IPS DF 4.7 (cell line): ENCODE data around the gene ZACN.

Experiments used
- DNase-seq: peaks from one replicate; pipeline ENCODE4 v3.0.0-alpha.2; 2013; ENCODE audit warnings: low spot score; ENCODE audit errors: extremely low read depth

ZACN gene

DNA sequence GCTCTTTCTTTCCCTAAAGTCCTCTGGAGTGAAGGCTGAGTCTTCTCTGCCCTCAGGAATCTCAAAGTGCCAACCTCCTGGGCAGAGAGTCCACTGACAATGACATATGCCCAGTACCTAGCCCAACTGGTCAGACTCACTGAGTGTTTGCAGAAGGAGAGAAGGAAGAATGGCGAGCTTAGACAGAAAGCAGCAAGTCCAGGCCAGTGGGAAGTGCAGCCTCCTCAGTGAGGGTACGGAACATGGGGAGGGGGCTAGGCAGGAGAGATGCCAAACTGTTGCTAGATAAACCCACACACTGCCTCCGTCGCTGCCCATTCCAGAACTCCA, 23.9 kb downstream of the ZACN start:
- DNase-seq: no peak

DNA sequence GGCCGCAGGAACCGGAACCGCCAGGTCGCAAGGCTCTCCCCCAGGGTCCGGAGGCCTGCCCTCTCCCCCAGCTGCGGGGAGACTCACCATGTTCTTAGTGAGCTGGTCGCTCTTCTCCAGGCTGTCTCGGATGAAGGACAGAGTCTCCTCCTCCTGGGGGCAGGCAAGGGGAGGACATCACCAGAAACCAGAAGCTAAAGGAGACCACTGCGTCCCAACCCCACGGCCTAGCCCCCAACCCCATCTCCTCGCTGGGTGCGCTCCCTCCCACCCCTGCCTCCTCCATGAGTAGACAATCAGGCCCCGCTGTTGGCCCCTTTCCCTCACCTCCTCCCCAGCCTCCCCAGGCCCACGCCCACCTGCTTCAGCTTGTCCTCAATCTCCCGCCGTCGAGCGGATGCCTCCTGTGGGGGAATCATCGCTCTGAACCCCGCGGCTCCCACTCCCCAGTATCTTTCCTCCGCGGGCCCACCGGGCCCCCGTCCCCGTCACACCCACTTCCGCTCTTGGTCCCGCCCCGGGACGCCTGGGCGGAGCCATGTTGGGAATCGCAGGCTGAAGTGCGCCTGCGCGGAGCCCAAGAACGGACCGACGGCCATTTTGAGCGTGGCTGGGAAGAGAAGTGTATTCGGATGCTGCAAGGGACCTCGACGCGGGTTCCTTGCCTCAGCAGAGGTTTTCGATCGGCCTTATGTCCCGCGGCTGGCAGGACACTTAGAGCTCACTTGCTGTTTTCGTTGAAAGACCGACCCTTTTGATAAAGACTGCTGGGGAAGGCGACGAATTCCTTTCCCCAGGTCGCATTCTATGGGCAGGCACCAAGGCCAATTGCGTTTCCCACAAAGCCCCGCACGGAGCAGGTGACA, 24.5 kb downstream of the ZACN start, which contains the start of gene EXOC7:
Gene EXOC7 (minus strand): TSS at position 514 of the 866 bp plus-strand sequence. CDS start 95 bp downstream, at position 419.
- DNase-seq: no peak

- DNase-seq: no peak
These were observed 25.3 kb downstream of the ZACN start for GRCh38 chr17:76104140-76104895.

GRCh38 chr17:76104896-76105231, 25.9 kb downstream of the ZACN start:
- DNase-seq: no peak

DNA sequence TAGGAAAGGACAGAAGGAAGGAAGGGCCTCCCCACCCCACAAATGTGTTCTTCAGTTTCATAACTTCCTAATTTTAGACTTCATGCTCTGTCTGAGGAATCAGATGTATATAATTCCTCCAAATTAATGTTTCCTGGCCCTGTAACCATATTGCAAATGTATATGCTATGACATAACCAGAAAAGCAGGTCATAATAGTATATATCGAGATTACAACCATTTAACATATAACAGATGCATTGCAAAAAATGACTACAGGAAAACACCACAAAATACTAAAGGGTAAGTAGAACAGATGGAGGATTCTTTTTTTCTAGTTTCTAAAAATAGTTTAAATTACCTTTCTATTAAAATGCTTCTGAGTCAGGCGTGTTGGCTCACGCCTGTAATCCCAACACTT, 27.7 kb downstream of the ZACN start:
- no peak for DNase-seq

GRCh38 chr17:76107509-76107908, 28.5 kb downstream of the ZACN start:
- DNase-seq: no peak

GRCh38 chr17:76111956-76112355, 33.0 kb downstream of the ZACN start:
- no peak for DNase-seq

- no peak for DNase-seq
These were observed 36.3 kb downstream of the ZACN start for GRCh38 chr17:76115138-76115754.

DNA sequence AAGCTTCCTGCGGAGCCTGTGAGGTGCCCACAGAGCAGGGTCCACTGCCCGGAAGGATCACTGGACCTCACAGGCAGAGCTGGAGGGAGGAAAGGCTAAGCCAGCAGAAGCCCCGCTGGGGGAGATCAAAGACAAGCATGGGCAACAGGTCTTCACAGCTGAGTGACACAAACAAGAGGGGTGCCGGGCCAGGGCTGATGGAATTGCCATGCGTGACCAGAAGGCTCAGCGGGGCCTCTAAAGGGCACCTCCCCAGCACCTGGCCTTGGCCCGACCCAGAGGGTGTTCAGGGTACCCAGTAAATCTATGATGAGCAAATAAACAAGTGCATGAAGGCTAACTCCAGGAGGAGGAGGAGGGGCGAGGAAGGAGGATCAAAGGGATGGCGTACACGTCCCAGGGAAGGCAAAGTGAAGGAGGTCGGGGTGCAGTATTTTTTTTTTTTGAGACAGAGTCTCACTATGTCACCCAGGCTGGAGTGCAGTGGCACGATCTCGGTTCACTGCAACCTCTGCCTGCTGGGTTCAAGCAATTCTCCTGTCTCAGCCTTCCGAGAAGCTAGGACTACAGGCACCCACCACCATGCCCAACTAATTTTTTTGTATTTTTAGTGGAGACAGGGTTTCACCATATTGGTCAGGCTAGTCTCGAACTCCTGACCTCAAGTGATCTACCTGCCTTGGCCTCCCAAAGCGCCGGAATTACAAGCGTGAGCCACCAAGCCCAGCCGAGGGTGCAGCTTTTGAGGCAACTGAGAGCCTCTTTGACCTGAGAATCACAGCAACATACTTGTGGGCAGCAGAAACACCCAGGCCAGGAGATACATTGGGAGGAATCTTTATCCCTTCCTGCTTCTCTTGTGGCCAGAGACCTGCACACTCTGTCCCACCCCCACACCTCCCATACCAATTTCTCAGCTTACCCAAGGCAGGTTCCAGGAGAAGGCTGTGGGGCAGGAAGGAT, 40.7 kb downstream of the ZACN start:
- no peak for DNase-seq

DNA sequence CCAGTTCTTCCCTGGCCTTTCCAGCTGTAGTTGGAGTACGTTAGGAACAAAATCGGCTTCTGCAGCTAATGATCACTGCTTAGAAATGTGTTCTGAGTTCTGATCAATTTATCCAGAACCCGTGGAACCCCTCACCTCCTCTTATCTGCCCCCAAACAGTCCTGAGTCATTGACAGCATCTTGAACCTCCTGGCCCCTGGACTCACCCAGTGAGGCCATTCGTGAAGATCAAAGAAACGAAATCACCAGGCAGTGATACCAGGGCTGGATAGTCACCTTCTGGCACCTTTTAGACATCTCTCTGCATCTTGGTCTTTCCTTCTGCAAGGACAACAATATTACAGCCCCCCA, 41.7 kb downstream of the ZACN start:
- no peak for DNase-seq

DNA sequence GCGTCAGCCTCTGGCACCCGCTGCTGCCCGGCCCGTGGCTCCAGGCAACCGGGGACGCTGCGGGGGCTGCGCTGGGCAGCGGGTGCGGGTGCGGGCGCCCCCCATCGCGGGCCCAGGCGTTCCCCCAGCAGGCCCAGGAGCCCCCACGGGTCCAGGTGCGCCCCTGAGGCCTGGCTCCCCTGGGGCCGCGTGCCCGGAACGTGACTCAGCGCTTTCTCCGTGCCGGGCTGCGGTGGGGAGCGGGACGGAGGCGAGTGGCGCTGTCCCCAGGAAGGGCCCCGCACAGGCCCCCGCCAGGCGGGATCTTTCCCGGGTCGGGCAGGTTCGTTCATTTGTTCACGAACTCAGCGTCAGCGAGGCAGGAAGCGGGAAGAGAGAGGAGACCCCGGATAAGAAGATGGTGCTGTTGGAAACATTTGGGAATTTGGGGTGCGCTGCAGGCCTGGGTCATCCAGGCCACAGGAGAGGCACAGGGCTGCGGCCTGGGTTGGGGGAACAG, 43.0 kb downstream of the ZACN start:
- no peak for DNase-seq

DNA sequence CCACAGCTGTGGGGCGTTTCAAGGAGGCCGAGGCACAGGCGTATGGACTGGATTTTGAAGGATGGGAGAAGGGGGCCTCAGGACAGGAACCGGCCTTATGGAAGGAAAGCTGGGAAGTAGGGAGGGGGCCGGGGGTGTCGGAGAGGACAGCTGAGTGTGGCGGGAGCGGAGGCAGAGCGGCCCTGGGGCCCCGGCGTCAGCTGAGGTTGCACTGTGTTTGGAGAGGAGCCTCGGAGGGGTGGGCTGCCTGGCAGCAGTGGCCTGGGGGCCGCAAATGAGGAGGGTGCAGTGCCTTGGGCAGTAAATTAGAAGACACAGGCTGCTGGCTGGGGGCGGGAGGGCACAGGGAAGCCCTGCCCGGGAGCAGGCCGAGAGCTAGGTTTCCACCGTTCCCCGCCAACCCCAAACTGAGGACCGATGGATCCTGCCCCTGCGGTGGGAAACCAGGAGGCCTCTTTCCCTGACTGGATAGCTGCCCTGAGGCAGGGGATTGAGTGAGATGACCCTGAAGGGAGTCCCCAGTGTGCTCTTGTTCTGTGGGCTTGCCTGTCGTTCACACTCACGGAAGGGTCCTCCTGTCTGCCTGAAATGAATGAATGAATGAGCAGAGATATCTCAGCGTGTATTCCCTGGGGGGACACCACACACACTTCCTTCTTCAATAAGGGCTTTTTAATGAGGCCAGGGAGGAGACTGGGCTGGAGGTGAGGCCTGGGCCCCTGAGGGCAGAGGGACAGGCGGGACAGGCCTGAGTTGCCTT, 43.6 kb downstream of the ZACN start:
- DNase-seq: no peak

DNA sequence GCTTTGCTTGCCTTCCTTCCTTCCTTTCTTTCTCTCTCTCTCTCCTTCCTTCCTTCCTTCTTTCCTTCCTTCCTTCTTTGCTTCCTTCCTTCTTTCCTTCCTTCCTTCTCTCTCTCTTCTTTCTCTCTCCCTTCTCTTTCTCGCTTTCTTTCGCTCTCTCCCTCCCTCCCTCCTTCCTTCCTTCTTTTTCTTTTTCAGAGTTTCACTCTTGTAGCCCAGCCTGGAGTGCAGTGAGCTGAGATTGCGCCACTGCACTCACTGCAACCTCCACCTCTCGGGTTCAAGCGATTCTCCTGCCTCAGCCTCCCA, 44.2 kb downstream of the ZACN start:
- DNase-seq: no peak

DNA sequence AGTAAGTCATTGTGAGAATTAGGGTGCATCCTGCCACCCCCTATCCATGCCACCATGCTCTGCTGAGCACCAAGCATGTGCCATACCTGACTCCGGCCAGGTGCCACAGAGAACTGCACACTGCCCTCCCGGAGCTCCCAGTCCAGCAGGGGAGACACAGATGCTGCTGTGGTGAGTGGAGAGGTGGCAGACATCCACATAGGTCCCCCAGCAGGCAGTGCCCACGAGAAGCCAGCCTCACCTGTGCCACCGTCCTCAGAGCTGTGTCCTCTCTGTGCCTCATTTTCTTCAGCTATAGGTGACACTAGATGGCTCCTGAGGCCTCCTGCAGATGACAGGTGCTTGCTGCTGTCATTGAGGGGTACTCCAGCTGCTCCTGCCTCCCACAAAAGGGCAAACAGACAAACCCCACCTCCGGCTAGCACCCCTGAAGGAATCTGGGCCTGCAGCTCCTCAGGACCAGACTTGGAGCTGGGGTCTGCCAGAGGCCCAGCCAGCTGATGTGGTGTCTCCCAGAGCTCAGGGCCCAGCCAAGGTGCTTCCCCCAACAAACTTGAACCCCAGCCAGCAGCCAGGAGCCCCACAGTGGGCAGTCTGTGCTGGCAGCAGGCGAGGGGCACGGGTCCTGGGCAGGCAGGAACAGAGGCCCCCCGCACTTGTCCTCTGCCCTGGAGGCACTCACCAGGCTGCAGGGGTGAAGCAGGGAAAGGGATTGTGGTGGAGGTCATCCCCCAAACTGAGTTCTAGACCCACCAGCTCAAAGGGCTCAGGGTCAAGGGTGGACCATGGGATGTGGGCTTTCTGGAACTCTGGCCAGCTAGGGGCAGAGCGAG, 45.0 kb downstream of the ZACN start:
- DNase-seq: no peak

DNA sequence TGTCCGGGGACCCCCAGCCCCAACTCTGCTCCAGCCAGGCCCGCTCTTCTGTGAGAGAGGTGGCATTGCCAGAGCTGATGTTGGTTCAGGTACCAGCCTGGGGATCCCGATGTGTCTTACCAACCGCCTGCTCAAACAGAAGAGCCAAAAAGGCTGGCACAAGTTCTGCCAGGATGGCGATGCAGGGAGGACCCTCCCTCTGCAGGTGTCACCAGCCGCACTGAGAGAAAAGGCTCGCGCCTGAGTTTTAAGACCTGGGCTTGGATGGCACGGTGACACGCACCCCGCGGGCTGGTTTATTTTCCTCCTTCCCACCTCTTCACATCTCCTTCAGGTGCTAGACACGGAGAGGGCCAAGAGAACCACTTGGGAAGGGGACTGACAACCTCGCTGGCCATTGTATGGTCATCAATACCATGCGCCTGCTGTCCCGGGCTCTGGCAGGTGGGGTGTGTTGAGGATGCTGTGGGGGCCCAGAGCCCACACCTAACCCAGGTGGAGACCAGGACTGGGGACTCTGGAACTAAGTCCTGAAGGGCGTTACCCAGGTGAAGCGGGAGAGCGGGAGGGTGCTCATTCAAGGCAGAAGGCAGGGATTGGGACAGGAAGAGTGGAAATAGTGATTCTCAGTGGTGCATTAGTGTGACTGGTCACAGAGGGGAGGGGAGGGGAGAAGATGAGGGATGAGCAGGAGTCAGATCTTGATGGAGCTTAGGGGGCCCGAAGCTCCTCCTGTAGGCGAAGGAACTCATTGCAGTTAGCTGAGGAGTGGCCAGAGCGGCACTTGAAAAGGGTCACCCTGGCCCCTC, 45.8 kb downstream of the ZACN start:
- no peak for DNase-seq

DNA sequence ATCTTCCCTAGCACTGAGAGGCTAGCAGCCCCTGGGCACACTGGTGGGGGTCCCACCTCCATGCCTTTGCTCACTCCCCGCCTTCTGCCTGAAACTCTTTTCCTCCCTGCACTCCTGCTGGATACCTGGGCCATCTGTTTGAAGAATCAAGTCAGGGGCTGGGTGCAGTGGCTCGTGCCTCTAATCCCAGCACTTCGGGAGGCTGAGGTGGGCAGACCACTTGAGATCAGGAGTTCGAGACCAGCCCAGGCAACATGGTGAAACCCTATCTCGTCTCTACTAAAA, 46.4 kb downstream of the ZACN start:
- no peak for DNase-seq

- no peak for DNase-seq
These were observed 46.9 kb downstream of the ZACN start for GRCh38 chr17:76125922-76126321.

DNA sequence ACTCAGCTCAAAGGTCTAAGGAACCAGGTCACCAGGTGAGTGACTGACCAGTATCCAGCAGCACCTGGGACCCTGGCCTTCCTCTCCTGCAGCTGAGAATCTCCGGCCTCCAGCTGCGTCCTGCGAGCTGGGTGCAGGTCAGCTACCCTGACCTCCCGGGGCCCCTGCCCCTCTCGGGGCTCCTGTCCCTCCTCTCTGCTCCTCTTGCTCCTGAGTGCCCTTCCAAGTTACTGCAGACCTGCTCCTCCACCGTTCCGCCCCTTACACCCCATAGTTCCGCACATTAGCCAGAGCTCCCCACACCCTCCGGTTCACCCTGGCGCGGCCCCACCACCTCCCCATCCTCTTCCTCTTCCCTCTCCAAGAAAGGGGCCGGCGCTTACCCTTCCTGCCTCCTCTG, 51.5 kb downstream of the ZACN start:
- no peak for DNase-seq

GRCh38 chr17:76131051-76131691, 52.2 kb downstream of the ZACN start:
- no peak for DNase-seq
